Activated CD8-positive, alpha-beta memory T cell treated with anti-CD3 and anti-CD28 coated beads, Interleukin-2, amount 50 U/mL, for 48 hours (primary cell): ENCODE results near the gene CNTRL.
A peak's percentile ranks its signal among the peaks of the same experiment; 100 is the strongest.
"Not testable (repeated sequence)": the region's sequence is repeated elsewhere in the genome, so short reads cannot be mapped to it uniquely, and the experiment has no call there.

Experiments
- DNase-seq: peaks from one replicate; pipeline ENCODE4 v3.0.0-alpha.2; 2020

CNTRL gene

DNA sequence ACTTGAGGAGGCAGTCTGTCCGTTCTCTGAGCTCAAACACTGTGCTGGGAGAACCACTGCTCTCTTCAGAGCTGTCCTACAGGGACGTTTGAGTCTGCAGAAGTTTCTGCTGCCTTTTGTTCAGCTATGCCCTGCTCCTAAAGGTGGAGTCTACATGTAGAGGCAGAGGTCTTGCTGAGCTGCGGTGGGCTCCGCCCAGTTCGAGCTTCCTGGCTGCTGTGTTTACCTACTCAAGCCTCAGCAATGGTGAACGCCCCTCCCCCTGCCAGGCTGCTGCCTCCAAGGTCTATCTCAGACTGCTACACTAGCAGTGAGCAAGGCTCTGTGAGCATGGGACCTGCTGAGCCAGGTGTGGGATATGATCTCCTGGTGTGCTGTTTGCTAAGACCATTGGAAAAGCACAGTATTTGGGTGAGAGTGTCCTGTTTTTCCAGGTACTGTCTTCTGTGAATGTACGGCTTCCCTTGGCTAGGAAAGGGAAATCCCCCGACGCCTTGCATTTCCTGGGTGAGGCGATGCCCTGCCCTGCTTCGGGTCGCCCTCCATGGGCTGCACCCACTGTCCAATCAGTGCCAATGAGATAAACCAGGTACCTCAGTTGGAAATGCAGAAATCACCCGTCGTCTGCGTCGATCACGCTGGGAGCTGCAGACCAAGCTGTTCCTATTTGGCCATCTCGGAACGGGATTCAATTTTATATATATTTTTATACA, 58.5 kb downstream of the CNTRL start:
- peak; percentile 64 for DNase-seq

DNA sequence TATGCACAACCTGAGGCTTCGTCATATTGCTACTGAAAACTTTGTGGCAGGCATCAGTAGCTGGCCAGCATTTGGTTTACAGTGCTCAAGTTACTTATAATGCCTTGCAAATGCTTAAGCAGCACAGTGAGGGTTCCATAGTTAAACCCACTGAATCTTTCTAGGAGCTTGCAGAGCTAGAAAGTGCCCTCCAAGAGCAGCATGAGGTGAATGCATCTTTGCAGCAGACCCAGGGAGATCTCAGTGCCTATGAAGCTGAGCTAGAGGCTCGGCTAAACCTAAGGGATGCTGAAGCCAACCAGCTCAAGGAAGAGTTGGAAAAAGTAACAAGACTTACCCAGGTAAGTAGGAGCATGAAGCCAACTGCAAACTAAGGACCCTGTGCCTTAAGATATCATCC, 60.9 kb downstream of the CNTRL start:
- DNase-seq: no peak

DNA sequence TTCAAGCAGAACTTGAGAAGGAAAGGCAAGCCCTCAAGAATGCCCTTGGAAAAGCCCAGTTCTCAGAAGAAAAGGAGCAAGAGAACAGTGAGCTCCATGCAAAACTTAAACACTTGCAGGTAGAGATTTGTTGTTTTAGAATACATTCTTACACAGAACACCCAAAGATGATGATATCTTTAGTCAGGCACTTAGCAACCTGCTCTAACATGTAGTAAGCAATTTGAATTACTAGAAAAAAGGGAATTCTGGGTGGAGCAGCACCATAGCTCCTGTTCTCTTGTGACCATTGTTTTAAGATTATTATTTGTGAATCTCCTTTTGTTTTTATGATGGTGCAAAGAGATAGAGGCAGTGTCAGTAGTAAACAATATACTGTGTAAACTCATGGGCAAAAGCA, 63.8 kb downstream of the CNTRL start:
- DNase-seq: no peak

- DNase-seq: no peak
Observed at GRCh38 chr9:121138973-121139372, 64.2 kb downstream of the CNTRL start.

DNA sequence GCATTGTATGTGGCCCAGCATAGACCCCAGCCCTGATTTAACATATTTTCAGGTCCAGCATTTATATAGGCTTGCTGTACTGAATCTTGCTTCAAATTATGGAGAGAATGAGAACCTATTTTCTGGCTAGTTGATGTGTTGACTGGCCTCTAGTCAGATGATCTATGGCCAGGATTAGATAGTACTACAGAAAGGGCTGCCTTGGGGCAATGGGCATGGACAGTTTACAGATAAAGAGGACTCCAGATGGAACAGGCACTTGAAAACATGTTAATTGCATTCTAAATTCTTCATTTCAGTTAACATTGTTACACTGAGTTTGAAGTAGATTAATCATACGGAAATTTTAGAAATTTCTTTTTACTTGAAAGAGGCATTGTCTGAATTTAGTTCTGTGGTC, 65.4 kb downstream of the CNTRL start:
- no peak for DNase-seq

GRCh38 chr9:121141306-121141705, 66.6 kb downstream of the CNTRL start:
- no peak for DNase-seq

- no peak for DNase-seq
Observed at GRCh38 chr9:121141706-121142105, 67.0 kb downstream of the CNTRL start.

DNA sequence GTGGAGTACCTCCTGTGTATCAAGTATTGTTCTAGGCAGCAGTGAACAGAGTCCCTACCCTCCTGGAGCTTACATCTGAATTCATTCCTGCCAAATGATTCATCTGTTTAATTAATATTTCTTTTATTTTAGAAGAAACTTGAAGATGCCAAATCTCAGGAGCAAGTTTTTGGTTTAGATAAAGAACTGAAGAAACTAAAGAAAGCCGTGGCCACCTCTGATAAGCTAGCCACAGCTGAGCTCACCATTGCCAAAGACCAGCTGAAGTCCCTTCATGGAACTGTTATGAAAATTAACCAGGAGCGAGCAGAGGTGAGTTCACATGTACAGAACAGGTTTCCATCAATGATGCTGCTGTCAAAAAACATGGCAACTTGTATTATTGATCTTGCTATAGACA, 69.0 kb downstream of the CNTRL start:
- DNase-seq: no peak

DNA sequence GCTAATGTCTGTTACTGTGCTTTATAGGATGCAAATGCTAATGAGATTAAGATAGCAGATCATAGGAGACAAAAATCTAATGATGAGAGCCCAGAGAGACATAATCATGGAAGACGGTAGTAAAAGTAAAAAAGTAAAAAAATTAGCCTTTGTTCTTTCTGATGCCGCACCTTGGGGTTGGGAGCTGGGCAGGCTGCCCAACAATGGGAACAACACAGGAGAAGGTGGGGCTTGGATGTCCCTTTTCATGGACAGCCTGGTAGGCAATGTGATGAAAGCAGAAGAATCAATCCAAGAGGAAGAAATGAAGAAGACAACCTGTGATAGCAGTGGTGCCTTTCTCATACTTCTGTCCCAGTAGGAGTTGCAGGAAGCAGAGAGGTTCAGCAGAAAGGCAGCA, 69.7 kb downstream of the CNTRL start:
- DNase-seq: no peak

GRCh38 chr9:121150188-121150587, 75.4 kb downstream of the CNTRL start:
- DNase-seq: no peak

- no peak for DNase-seq
Observed at GRCh38 chr9:121153642-121154041, 78.9 kb downstream of the CNTRL start.

GRCh38 chr9:121154782-121155181, 80.0 kb downstream of the CNTRL start:
- DNase-seq: no peak

DNA sequence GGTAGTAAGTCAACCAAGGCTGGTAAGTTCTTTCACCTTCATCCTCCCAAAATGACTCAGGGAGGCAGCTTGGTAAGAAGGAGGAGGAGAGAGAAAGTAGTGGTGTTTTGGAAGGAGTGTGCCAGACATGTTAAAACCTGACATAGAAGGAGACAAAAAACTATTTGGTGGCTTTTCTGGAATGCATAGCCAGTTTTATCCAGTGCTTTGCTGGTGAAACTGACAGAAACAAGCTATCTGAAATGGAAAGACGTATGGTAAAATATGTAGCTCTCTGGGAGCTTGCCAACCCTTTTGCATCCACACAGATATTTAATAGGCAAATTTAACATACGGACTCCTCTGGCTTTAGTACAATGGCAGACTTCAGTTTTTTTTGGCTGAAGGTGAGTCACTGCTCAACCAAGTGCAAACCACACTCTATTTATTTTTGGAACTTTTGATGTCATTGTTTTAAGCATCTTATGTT, 81.5 kb downstream of the CNTRL start:
- DNase-seq: no peak

DNA sequence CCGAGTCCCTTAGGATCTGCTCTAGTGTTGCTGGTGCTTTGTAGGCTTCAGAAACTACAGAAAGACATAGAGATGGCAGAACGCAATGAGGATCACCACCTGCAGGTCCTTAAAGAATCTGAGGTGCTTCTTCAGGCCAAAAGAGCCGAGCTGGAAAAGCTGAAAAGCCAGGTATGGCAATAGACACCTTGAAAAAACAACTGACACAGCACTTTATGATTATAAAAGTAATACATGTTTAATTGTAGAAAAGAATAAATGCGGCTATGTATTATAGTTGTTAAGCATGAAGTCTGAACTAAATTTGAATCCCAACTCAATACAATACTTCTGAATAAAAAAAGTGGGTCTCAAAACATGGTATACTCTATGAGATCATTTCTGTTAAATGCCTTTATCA, 83.2 kb downstream of the CNTRL start:
- DNase-seq: no peak

DNA sequence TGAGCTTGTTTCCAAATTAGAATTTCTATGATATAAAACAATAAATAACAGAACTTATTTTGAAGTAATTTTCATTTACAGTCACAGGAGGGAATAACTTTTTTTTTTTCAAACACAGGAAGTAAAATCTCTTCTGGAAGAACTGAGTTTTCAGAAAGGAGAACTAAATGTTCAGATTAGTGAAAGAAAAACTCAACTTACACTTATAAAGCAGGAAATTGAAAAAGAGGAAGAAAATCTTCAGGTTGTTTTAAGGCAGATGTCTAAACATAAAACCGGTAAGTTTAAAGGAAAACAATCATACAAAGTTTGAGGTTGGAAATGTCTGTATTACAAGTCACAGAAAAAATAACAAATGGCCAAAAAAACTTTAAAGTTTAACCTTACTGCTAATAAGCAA, 85.3 kb downstream of the CNTRL start:
- DNase-seq: no peak

GRCh38 chr9:121168052-121168451, 93.3 kb downstream of the CNTRL start:
- no peak for DNase-seq

- DNase-seq: no peak
Observed at GRCh38 chr9:121169094-121169601, 94.4 kb downstream of the CNTRL start.

DNA sequence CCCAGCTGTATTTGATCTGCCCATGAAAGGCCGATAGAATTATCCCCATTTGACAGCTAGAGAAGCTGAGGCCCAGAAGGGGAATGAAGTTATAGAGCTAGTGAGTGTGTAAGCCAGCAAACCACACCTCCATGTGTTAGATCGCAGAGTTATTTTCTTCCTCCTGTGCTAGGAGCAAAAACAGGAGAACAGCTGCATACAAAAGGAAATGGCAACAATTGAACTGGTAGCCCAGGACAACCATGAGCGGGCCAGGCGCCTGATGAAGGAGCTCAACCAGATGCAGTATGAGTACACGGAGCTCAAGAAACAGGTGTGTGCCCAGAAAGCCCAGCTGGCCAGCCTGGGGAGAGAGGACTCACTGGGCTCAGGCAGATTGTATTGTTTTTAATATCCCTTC, 96.5 kb downstream of the CNTRL start:
- no peak for DNase-seq

DNA sequence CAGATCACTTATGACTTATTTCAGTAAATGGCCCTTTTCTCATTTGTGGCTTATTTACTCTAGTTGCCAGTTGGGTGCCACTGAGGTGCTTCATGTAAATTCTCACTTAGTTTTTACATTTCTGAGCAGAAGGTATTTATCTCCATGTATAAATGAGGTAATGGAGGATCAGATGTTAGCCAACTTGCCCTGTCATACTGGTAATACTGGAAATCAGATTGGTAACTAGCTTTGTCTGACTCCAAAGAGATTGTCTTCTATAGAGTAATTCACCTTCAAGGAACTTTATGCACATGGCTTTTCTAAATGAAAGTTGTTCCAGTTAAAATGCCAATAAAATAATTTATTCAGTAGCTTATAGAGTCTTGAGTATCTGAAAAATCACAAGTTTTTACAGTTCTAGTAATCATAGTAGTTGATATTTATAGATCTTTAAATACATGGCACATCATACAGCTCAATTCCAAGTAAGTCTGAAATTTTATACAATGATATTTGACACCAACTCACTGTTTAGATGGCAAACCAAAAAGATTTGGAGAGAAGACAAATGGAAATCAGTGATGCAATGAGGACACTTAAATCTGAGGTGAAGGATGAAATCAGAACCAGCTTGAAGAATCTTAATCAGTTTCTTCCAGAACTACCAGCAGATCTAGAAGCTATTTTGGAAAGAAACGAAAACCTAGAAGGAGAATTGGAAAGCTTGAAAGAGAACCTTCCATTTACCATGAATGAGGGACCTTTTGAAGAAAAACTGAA, 98.2 kb downstream of the CNTRL start:
- no peak for DNase-seq

DNA sequence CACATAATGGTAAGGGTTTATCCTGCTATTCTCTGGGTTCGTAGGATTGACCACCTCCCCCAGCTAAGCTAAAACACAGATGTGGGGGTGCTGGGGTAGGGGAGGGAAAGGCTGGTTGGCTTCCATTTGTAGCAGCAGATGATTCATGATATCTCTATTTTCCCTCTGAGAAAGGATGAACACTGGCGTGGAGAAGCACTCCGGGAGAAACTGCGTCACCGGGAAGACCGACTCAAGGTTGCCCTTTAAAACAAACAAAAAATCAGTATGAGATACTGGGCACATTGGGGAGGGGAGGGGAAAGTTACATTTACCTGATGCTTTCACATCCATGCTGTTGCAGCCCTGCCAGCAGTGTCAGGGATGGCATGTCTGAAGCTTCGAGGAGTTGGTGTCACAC, 98.7 kb downstream of the CNTRL start:
- no peak for DNase-seq

DNA sequence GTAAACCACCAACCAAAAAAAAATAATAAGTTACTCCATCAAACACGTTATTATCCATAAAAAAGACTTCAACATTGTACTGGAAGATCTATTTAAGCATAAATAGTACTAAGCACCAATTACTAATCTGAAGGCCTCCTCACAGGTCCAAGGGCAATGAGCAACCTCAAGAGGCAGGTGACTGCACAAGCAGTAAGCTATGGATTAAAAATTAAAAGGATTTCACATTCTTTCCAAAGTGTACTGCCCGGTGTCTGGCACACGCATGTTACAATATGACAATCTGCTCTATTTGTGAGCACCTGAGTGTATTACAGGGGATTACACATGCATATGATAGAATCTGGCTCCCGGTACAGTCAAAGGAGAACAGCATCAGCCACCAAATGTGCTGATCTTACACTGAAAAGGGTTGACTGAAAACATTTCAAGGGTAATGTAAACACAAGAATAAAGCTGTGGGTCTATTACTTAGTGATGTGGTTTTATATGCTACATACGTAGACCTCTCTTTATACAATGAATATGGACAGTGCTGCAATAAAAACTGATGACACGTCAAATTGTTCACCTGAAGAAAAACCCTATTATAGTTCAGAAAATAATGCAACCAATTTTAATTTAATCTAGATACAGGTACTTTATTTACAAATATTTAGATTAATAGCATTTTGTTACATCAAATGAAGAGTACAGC, 104.1 kb downstream of the CNTRL start:
- no peak for DNase-seq

- not testable (repeated sequence) for DNase-seq
Observed at GRCh38 chr9:121179373-121179721, 104.6 kb downstream of the CNTRL start.

- no peak for DNase-seq
Observed at GRCh38 chr9:121179930-121180681, 105.4 kb downstream of the CNTRL start.
